ENCODE measurements around the gene TAS2R14.

TAS2R14 gene

DNA sequence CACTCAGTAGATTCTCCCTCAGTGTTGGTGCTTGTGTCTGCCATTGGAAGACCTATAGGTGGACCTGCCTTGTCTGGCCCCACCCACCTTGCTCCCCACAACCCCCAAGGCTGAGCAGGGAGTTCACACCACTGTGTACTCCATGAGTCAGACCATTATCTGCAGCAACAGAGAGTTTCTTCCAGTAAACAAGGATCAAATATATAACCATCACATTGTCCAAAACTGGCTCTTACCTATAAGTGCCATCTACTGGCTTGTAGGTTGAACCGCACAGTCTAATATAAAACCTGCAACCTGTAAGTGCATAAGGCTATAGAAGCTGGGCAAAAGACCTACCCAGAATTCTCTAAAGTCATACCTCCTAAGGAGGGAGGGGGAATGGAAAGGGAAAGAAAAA, 37.6 kb downstream of the TAS2R14 start:
- ChIA-PET CTCF (interaction anchor here (1.4 kb wide), 1 partner anchor 9 kb away, joined by 3 read pairs; no protein-coding TSS in a partner anchor), POLR2A (no interaction called here)
- TF ChIP-seq CTCF (IDR thresholded peaks at IDR 0.05; ENCODE audit: control extremely low read depth, extremely low read depth, low read depth, missing control alignments) = no peak
- DNase-seq (ENCODE audit: extremely low spot score) = no peak

- TF ChIP-seq CTCF (IDR thresholded peaks at IDR 0.05; ENCODE audit: control extremely low read depth, extremely low read depth, low read depth, missing control alignments) = no peak
- ChIA-PET CTCF (interaction anchor here (1.4 kb wide), 1 partner anchor 9 kb away, joined by 3 read pairs; no protein-coding TSS in a partner anchor), POLR2A (no interaction called here)
- no peak for DNase-seq (ENCODE audit: extremely low spot score)
These were observed 38.1 kb downstream of the TAS2R14 start for GRCh38 chr12:10900972-10901371.

DNA sequence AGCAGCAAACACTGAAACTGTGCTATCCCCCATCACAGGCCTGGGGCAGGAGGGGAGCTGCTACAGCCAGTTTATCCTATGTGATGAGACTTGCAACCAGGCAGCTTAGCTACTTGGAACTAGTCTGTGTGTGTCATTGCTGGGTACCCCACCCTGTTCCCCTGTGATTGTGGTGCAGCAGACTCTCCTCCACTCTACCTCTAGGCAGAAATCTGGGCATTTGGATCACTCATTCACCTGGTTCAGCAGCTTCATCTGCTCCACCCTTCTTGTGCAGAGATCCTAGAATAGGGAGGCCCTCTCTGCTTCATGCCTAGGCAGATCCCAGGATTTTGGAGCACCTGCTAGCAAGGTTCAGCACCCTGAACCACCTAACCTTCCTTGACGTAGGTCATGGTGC, 38.5 kb downstream of the TAS2R14 start:
- POLR2A ChIA-PET = no interaction called here

DNA sequence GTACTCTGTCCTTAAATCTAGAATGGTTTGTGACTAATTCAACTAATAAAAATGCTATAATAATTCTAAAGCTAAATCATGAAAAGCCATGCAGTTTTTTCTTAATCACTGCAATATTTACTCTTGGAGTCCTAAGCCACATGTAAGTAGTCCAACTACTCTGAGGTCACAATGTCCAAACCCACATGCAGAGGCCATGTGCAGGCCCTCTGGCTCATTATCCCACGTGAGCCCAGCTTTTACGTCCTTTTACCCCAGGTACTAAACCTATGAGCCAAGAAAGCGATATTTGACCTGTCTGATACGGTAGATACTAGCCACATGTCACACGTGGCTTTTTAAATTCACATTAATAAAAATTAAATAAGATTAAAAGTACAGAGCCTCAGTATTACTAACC, 42.2 kb downstream of the TAS2R14 start:
- no peak for TF ChIP-seq CTCF (IDR thresholded peaks at IDR 0.05; ENCODE audit: control extremely low read depth, extremely low read depth, low read depth, missing control alignments)
- no peak for DNase-seq (ENCODE audit: extremely low spot score)
- CTCF ChIA-PET = no interaction called here
- POLR2A ChIA-PET = no interaction called here

More for the DNA sequence above, 38.5 kb downstream of the TAS2R14 start:
- CTCF ChIA-PET = interaction anchor here (1.4 kb wide), 2 partner anchors 8 to 23 kb away, joined by 3 read pairs; no protein-coding TSS in a partner anchor
- no peak for DNase-seq (ENCODE audit: extremely low spot score)
- TF ChIP-seq CTCF (IDR thresholded peaks at IDR 0.05; ENCODE audit: control extremely low read depth, extremely low read depth, low read depth, missing control alignments) = no peak

GRCh38 chr12:10891937-10892336, 47.1 kb downstream of the TAS2R14 start:
- DNase-seq (ENCODE audit: extremely low spot score) = no peak
- no peak for TF ChIP-seq CTCF (IDR thresholded peaks at IDR 0.05; ENCODE audit: control extremely low read depth, extremely low read depth, low read depth, missing control alignments)
- ChIA-PET CTCF (interaction anchor here (1.3 to 1.4 kb wide), 2 partner anchors 9 to 18 kb away, joined by 3 read pairs; no protein-coding TSS in a partner anchor), POLR2A (no interaction called here)

- no peak for DNase-seq (ENCODE audit: extremely low spot score)
- TF ChIP-seq CTCF (IDR thresholded peaks at IDR 0.05; ENCODE audit: control extremely low read depth, extremely low read depth, low read depth, missing control alignments) = no peak
- ChIA-PET CTCF (interaction anchor here (1.1 kb wide), 1 partner anchor 13 kb away, joined by 5 read pairs; no protein-coding TSS in a partner anchor), POLR2A (no interaction called here)
These were observed 49.8 kb downstream of the TAS2R14 start for GRCh38 chr12:10889226-10889625.

All from GM10248 (cell line).